Neural cell (in vitro differentiated cells): Measurements from ENCODE around the gene LYVE1. TPM values are rescaled to one million over a fixed set of nuclear protein-coding genes. Genes with fewer than 3 reads are reported as not detected.

ENCODE experiments used
- H2AFZ ChIP-seq: fragments of 200-600, 300-800 bp; sonication (generic), shearing (Covaris generic); 2 replicates; pipeline ENCODE4 v1.6.0; 2014; ENCODE audit warnings: low read depth, mild to moderate bottlenecking, antibody characterized with exemption, low read length, moderate library complexity
- H3F3A ChIP-seq: fragments of 200-600 bp; shearing (Covaris generic); 2 replicates; pipeline ENCODE4 v1.6.1; 2016; ENCODE audit warnings: mild to moderate bottlenecking, moderate library complexity, mixed read lengths, antibody characterized with exemption, low read length; ENCODE audit not compliant: insufficient read depth, poor library complexity, severe bottlenecking
- H3K27ac ChIP-seq: fragments of 200-600, 300-800 bp; sonication (generic), shearing (Covaris generic); 2 replicates; pipeline ENCODE4 v1.5.1; 2014; ENCODE audit warnings: mild to moderate bottlenecking, low read length, moderate library complexity
- H3K27me3 ChIP-seq: fragments of 300-800, 200-600 bp; sonication (generic), shearing (Covaris generic); 2 replicates; pipeline ENCODE4 v1.6.0; 2014; ENCODE audit warnings: mild to moderate bottlenecking, low read depth, low read length, moderate library complexity; ENCODE audit not compliant: insufficient read depth
- H3K36me3 ChIP-seq: fragments of 300-800, 200-600 bp; sonication (generic), shearing (Covaris generic); 2 replicates; pipeline ENCODE4 v1.5.1; 2014; ENCODE audit warnings: mild to moderate bottlenecking, antibody characterized with exemption, low read length, moderate library complexity; ENCODE audit not compliant: insufficient read depth
- H3K4me2 ChIP-seq: fragments of 300-800, 200-600 bp; sonication (generic), shearing (Covaris generic); 2 replicates; pipeline ENCODE4 v1.6.0; 2014; ENCODE audit warnings: mild to moderate bottlenecking, low read length
- H3K4me3 ChIP-seq: fragments of 300-800, 200-600 bp; sonication (generic), shearing (Covaris generic); 2 replicates; pipeline ENCODE4 v1.5.1; 2014; ENCODE audit warnings: mild to moderate bottlenecking, low read length, moderate library complexity
- H3K79me2 ChIP-seq: fragments of 200-600 bp; shearing (Covaris generic); replicated peaks from 2 replicates; pipeline ENCODE4 v1.6.0; 2014; ENCODE audit warnings: mild to moderate bottlenecking, low read length, moderate library complexity; ENCODE audit not compliant: insufficient read depth
- H3K9ac ChIP-seq: fragments of 300-800, 200-600 bp; sonication (generic), shearing (Covaris generic); 2 replicates; pipeline ENCODE4 v1.6.1; 2016; ENCODE audit warnings: mild to moderate bottlenecking, low read length, mixed read lengths
- H3K9me2 ChIP-seq: fragments of 200-600 bp; shearing (Covaris generic); 2 replicates; pipeline ENCODE4 v1.6.1; 2016; ENCODE audit warnings: mild to moderate bottlenecking, low read length, mixed read lengths; ENCODE audit not compliant: insufficient read depth
- H3K9me3 ChIP-seq: fragments of 200-600, 300-800 bp; sonication (generic), shearing (Covaris generic); 2 replicates; pipeline ENCODE4 v1.6.1; 2016; ENCODE audit warnings: mild to moderate bottlenecking, mixed run types, low read length, moderate library complexity, mixed read lengths
- H4K20me1 ChIP-seq: fragments of 200-600 bp; shearing (Covaris generic); 2 replicates; pipeline ENCODE4 v1.6.1; 2016; ENCODE audit warnings: mild to moderate bottlenecking, mixed run types; ENCODE audit not compliant: insufficient read depth
- CTCF ChIP-seq: fragments of 450-650 bp; IDR thresholded peaks from 2 replicates; pipeline ENCODE4 v1.5.1; 2014; ENCODE audit warnings: antibody characterized with exemption, mild to moderate bottlenecking, moderate library complexity; ENCODE audit not compliant: poor library complexity, severe bottlenecking
- EP300 ChIP-seq: fragments of 450-650 bp; conservative IDR thresholded peaks from 2 replicates; pipeline ENCODE4 v1.6.1; 2014; ENCODE audit warnings: antibody characterized with exemption, mild to moderate bottlenecking, moderate library complexity; ENCODE audit not compliant: poor library complexity, severe bottlenecking
- EZH2 ChIP-seq: fragments of 200-600, 300-800 bp; shearing (Covaris generic), sonication (generic); IDR thresholded peaks from 2 replicates; pipeline ENCODE4 v1.6.1; 2014; ENCODE audit warnings: antibody characterized with exemption, low read length, borderline replicate concordance, mild to moderate bottlenecking; ENCODE audit not compliant: insufficient read depth, poor library complexity, severe bottlenecking
- MXI1 ChIP-seq: fragments of 450-650 bp; conservative IDR thresholded peaks from 2 replicates; pipeline ENCODE4 v1.6.1; 2014; ENCODE audit warnings: antibody characterized with exemption, mild to moderate bottlenecking; ENCODE audit not compliant: poor library complexity, severe bottlenecking
- POLR2AphosphoS5 ChIP-seq: IDR thresholded peaks from 2 replicates; pipeline ENCODE4 v1.6.1; 2012
- RAD21 ChIP-seq: fragments of 450-650 bp; conservative IDR thresholded peaks from 2 replicates; pipeline ENCODE4 v1.6.1; 2014; ENCODE audit warnings: antibody characterized with exemption, mild to moderate bottlenecking, moderate library complexity
- REST ChIP-seq: IDR thresholded peaks from 2 replicates; pipeline ENCODE4 v1.6.1; 2012; ENCODE audit warnings: borderline replicate concordance
- SMC3 ChIP-seq: fragments of 450-650 bp; conservative IDR thresholded peaks from 2 replicates; pipeline ENCODE4 v1.6.1; 2014; ENCODE audit warnings: antibody characterized with exemption, mild to moderate bottlenecking, moderate library complexity; ENCODE audit not compliant: poor library complexity
- TAF1 ChIP-seq: IDR thresholded peaks from 2 replicates; pipeline ENCODE4 v1.6.1; 2012; ENCODE audit warnings: low read depth
- polyA plus RNA-seq: library from polyadenylated mRNA; depleted of rRNA; stranded (reverse); fragments of >200 nt; gene quantifications from 2 replicates; pipeline ENCODE4 v1.2.3, GENCODE V29; 2014

LYVE1 gene
- polyA plus RNA-seq, 1 donor from 2014 or later: not detected

GRCh38 chr11:10602945-10603344 lies 34.5 kb upstream of the LYVE1 start:
- Histone ChIP-seq H3K9me3 (no peaks in the 10 kb centered on the region), H3K9ac (no peak overlapping the region), H3K27me3 (no peaks in the 10 kb centered on the region), H3K27ac (no peak overlapping the region), H3K4me3 (no peak overlapping the region), H3K36me3 (no peaks in the 10 kb centered on the region), H2AFZ (no peak overlapping the region), H3K9me2 (no peaks in the 10 kb centered on the region), H3K4me2 (no peak overlapping the region), H3F3A (no peaks in the 10 kb centered on the region), H4K20me1 (no peaks in the 10 kb centered on the region), H3K79me2 (no peaks in the 10 kb centered on the region)
- TF ChIP-seq TAF1 (no peak), REST (no peak), POLR2AphosphoS5 (no peak), EP300 (no peak), MXI1 (no peak), SMC3 (no peak), RAD21 (no peak), EZH2 (no peak), CTCF (no peak)

- Histone ChIP-seq H2AFZ (no peak overlapping the region), H3K9me2 (no peaks in the 10 kb centered on the region), H3F3A (no peaks in the 10 kb centered on the region)
These were observed 33.9 kb upstream of the LYVE1 start for GRCh38 chr11:10602366-10602765.

More at GRCh38 chr11:10602366-10602765, 33.9 kb upstream of the LYVE1 start:
- no peak overlapping the region for H3K27ac ChIP-seq
- H3K4me2 ChIP-seq: no peak overlapping the region
- TF ChIP-seq EZH2 (no peak), REST (no peak), POLR2AphosphoS5 (no peak), EP300 (no peak), MXI1 (no peak), TAF1 (no peak), RAD21 (no peak), SMC3 (no peak), CTCF (no peak)
- H3K4me3 ChIP-seq: no peak overlapping the region
- no peaks in the 10 kb centered on the region for H3K9me3 ChIP-seq
- no peak overlapping the region for H3K9ac ChIP-seq
- H4K20me1 ChIP-seq: no peaks in the 10 kb centered on the region
- no peaks in the 10 kb centered on the region for H3K36me3 ChIP-seq
- H3K27me3 ChIP-seq: no peaks in the 10 kb centered on the region
- no peaks in the 10 kb centered on the region for H3K79me2 ChIP-seq
